PC-3 (cell line): Measurements from ENCODE around the gene CHRDL2. TPM values are rescaled to one million over a fixed set of nuclear protein-coding genes. Genes with fewer than 3 reads are reported as not detected.

ENCODE experiments used
- ATAC-seq: fragments of 200-7000 bp; cut with Tn5 transposase; 2 replicates; pipeline ENCODE4 v1.9.1; 2020; ENCODE audit warnings: mild to moderate bottlenecking, moderate library complexity
- BruUV-seq: library from RNA; stranded (reverse); fragments of 400-500 nt; replicated peaks from 2 replicates; lab custom pipeline; 2021; lab: Mats Ljungman, UMichigan
- CTCF ChIA-PET: fragments of 300-600 bp; sonication (Branson Sonifier 250); formaldehyde crosslinking; loops from one replicate; lab custom pipeline; 2022; ENCODE audit warnings: antibody characterized with exemption; lab: Charles Lee
- POLR2A ChIA-PET: fragments of 300-600 bp; sonication (Branson Sonifier 250); formaldehyde crosslinking; loops from one replicate; lab custom pipeline; 2022; ENCODE audit warnings: antibody characterized with exemption; ENCODE audit not compliant: unreplicated experiment; lab: Charles Lee
- DNase-seq: peaks from one replicate; pipeline ENCODE4 v3.0.0-alpha.2; 2015
- H2AFZ ChIP-seq: fragments of 300-600 bp; sonication (generic); 2 replicates; pipeline ENCODE4 v1.6.0; 2016; ENCODE audit warnings: antibody characterized with exemption, low read length
- H3F3A ChIP-seq: fragments of 300-600 bp; sonication (generic); one replicate; pipeline ENCODE4 v1.6.0; 2017; ENCODE audit warnings: antibody characterized with exemption, low read length, control low read depth, mild to moderate bottlenecking; ENCODE audit not compliant: unreplicated experiment
- H3K27ac ChIP-seq: fragments of 300-600 bp; sonication (generic); 2 replicates; pipeline ENCODE4 v1.5.1; 2016; ENCODE audit warnings: mild to moderate bottlenecking, low read length
- H3K27me3 ChIP-seq: fragments of 300-600 bp; sonication (generic); 2 replicates; pipeline ENCODE4 v1.6.1; 2016; ENCODE audit warnings: low read length, mixed read lengths
- H3K36me3 ChIP-seq: fragments of 300-600 bp; sonication (generic); 2 replicates; pipeline ENCODE4 v1.6.1; 2016; ENCODE audit warnings: low read depth, mixed run types, low read length, mixed read lengths
- H3K4me1 ChIP-seq: fragments of 300-600 bp; sonication (generic); 2 replicates; pipeline ENCODE4 v1.5.1; 2016; ENCODE audit warnings: low read length; ENCODE audit not compliant: insufficient read depth
- H3K4me2 ChIP-seq: fragments of 300-600 bp; sonication (generic); 2 replicates; pipeline ENCODE4 v1.6.0; 2016; ENCODE audit warnings: low read length
- H3K4me3 ChIP-seq: fragments of 300-600 bp; sonication (generic); 2 replicates; pipeline ENCODE4 v1.5.1; 2016; ENCODE audit warnings: mild to moderate bottlenecking, low read length, mixed read lengths
- H3K79me2 ChIP-seq: fragments of 300-600 bp; sonication (generic); 2 replicates; pipeline ENCODE4 v1.6.1; 2017; ENCODE audit warnings: low read length, mixed read lengths
- H3K9ac ChIP-seq: fragments of 300-600 bp; sonication (generic); 2 replicates; pipeline ENCODE4 v1.6.0; 2016; ENCODE audit warnings: mild to moderate bottlenecking, low read length
- H3K9me2 ChIP-seq: fragments of 300-600 bp; sonication (generic); replicated peaks from 2 replicates; pipeline ENCODE4 v1.6.1; 2016; ENCODE audit warnings: mixed run types, low read length, mixed read lengths
- H3K9me3 ChIP-seq: fragments of 300-600 bp; sonication (generic); 2 replicates; pipeline ENCODE4 v1.6.1; 2016; ENCODE audit warnings: low read length, mixed read lengths
- H4K20me1 ChIP-seq: fragments of 300-600 bp; sonication (generic); 2 replicates; pipeline ENCODE4 v1.6.1; 2016; ENCODE audit warnings: low read length, mixed read lengths
- CTCF ChIP-seq: fragments of 300-600 bp; sonication (generic); conservative IDR thresholded peaks from 2 replicates; pipeline ENCODE4 v1.5.1; 2017; ENCODE audit warnings: antibody characterized with exemption, low read depth, mild to moderate bottlenecking, low read length
- EZH2 ChIP-seq: fragments of 300-600 bp; sonication (generic); IDR thresholded peaks from one replicate; pipeline ENCODE4 v1.6.1; 2017; ENCODE audit warnings: antibody characterized with exemption, mild to moderate bottlenecking, low read length; ENCODE audit not compliant: unreplicated experiment
- EZH2phosphoT487 ChIP-seq: fragments of 300-600 bp; sonication (generic); IDR thresholded peaks from 2 replicates; pipeline ENCODE4 v1.6.1; 2018; ENCODE audit warnings: mild to moderate bottlenecking, antibody characterized with exemption, low read length, borderline replicate concordance
- intact Hi-C: fragments of 100-400 bp; cut with micrococcal nuclease; formaldehyde crosslinking; loops from 2 replicates; pipeline ENCODE4 v1.9.0; 2023
- total RNA-seq: library from RNA; depleted of rRNA; stranded (reverse); fragments of >200 nt; gene quantifications from 2 replicates; pipeline ENCODE4 v1.2.3, GENCODE V29; 2014

The CHRDL2 gene
- total RNA-seq, 1 experiment from 2014 or later, result not detected

- no peak overlapping the region for H3K9ac ChIP-seq
- H3K4me1 ChIP-seq, result no peaks in the 10 kb centered on the region
- H3K4me2 ChIP-seq, result no peak overlapping the region
- ATAC-seq, result peak; percentile 39; the same call in 1 of the 2 replicates
- no peak overlapping the region for H2AFZ ChIP-seq
- DNase-seq, result no peak
- no peaks in the 10 kb centered on the region for H3K9me2 ChIP-seq
- H3K36me3 ChIP-seq, result no peaks in the 10 kb centered on the region; the same call in 1 of the 2 replicates
- no peak for TF ChIP-seq EZH2phosphoT487
- TF ChIP-seq EZH2, result no peak
- no peak for TF ChIP-seq CTCF
- peaks cover 100% of the 10 kb centered on the region for H3K79me2 ChIP-seq
- no peak overlapping the region for H3K27ac ChIP-seq
- BruUV-seq, result no TSS peak
- no peaks in the 10 kb centered on the region for H3K27me3 ChIP-seq
- POLR2A ChIA-PET, result no interaction called here
- H4K20me1 ChIP-seq, result peaks cover 23% of the 10 kb centered on the region
- H3F3A ChIP-seq, result no peaks in the 10 kb centered on the region
- intact Hi-C loops, result no loop called here
- CTCF ChIA-PET, result interaction anchor here (0.6 kb wide), 1 partner anchor 9 kb away, joined by 6 read pairs; no protein-coding TSS in a partner anchor
- no peak overlapping the region for H3K4me3 ChIP-seq
- no peaks in the 10 kb centered on the region for H3K9me3 ChIP-seq
Observed at GRCh38 chr11:74773476-74773875, 42.2 kb upstream of the CHRDL2 start.

- POLR2A ChIA-PET, result no interaction called here
- CTCF ChIA-PET, result no interaction called here
- no peaks in the 10 kb centered on the region for H3F3A ChIP-seq
- H3K9me2 ChIP-seq, result no peaks in the 10 kb centered on the region
- no peaks in the 10 kb centered on the region for H3K9me3 ChIP-seq
- H3K4me2 ChIP-seq, result no peak overlapping the region
- DNase-seq (no peak), ATAC-seq (no peak)
- no peak overlapping the region for H3K27ac ChIP-seq
- no peak for TF ChIP-seq CTCF
- TF ChIP-seq EZH2phosphoT487, result no peak
- TF ChIP-seq EZH2, result no peak
- H3K4me3 ChIP-seq, result no peak overlapping the region
- no peak overlapping the region for H2AFZ ChIP-seq
- intact Hi-C loops, result no loop called here
- no TSS peak for BruUV-seq
- peaks cover 94% of the 10 kb centered on the region for H3K79me2 ChIP-seq
- no peaks in the 10 kb centered on the region for H3K27me3 ChIP-seq
- no peaks in the 10 kb centered on the region for H3K4me1 ChIP-seq
- H3K36me3 ChIP-seq, result no peaks in the 10 kb centered on the region; the same call in 1 of the 2 replicates
- H4K20me1 ChIP-seq, result peaks cover 23% of the 10 kb centered on the region
- H3K9ac ChIP-seq, result no peak overlapping the region
Observed at GRCh38 chr11:74771139-74771538, 39.9 kb upstream of the CHRDL2 start.

- Histone ChIP-seq H3K9me3 (no peaks in the 10 kb centered on the region), H4K20me1 (peaks cover 23% of the 10 kb centered on the region), H3K27me3 (no peaks in the 10 kb centered on the region), H3K4me2 (no peak overlapping the region), H3K4me1 (no peaks in the 10 kb centered on the region), H2AFZ (no peak overlapping the region), H3K27ac (no peak overlapping the region), H3K9me2 (no peaks in the 10 kb centered on the region), H3K79me2 (peaks cover 92% of the 10 kb centered on the region), H3K4me3 (no peak overlapping the region), H3K9ac (no peak overlapping the region), H3K36me3 (no peaks in the 10 kb centered on the region; the same call in 1 of the 2 replicates), H3F3A (no peaks in the 10 kb centered on the region)
- TF ChIP-seq EZH2phosphoT487 (no peak), EZH2 (no peak)
- ATAC-seq (no peak), DNase-seq (no peak)
- intact Hi-C loops, result no loop called here
- ChIA-PET POLR2A (no interaction called here), CTCF (interaction anchor here (0.6 kb wide), 1 partner anchor 13 kb away, joined by 9 read pairs; no protein-coding TSS in a partner anchor)
- no TSS peak for BruUV-seq
Observed at GRCh38 chr11:74770456-74770855, 39.2 kb upstream of the CHRDL2 start.
